ENCODE data around the gene H2AZ2. TPM values are rescaled to one million over a fixed set of nuclear protein-coding genes. Genes with fewer than 3 reads are reported as not detected.

The H2AZ2 gene
- total RNA-seq, 2 donors from 2014 or later, result 46.5 to 59.9 TPM

DNA sequence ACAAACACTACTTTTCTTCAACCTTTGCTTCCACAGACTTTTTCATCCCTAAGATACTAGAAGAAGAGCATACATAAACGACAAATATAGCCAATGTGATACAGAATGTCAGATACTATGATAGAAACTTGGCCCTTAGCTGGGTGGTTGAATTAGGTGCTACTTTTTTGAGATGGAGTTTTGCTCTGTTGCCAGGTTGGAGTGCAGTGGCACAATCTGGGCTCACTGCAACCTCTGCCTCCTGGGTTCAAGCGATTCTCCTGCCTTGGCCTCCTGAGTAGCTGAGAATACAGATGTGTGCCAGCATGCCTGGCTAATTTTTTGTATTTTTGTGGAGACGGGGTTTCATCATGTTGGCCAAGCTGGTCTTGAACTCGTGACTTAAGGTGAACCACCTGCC lies 47.9 kb downstream of the H2AZ2 start:
- H3K4me1 ChIP-seq, result peaks cover 19% of the 10 kb centered on the region
- no peak for ATAC-seq
- WGBS, 2 donors, result 75 to 82% methylated on average over 4 of the region's 4 CpGs
- no peak for DNase-seq
- H3K4me3 ChIP-seq, result no peak overlapping the region
- H3K9me3 ChIP-seq, result no peaks in the 10 kb centered on the region
- H3K27ac ChIP-seq, result no peak overlapping the region
- intact Hi-C loops (cut with DNase I), result no loop called here
- no peaks in the 10 kb centered on the region for H3K27me3 ChIP-seq
- H3K36me3 ChIP-seq (replicated peaks in 1 of 2; ENCODE audit: insufficient read depth in 1 of 2, low read depth in 2 of 2), result peaks cover 12 to 25% of the 10 kb centered on the region in 2 donors
- TF ChIP-seq, protein P1, sequence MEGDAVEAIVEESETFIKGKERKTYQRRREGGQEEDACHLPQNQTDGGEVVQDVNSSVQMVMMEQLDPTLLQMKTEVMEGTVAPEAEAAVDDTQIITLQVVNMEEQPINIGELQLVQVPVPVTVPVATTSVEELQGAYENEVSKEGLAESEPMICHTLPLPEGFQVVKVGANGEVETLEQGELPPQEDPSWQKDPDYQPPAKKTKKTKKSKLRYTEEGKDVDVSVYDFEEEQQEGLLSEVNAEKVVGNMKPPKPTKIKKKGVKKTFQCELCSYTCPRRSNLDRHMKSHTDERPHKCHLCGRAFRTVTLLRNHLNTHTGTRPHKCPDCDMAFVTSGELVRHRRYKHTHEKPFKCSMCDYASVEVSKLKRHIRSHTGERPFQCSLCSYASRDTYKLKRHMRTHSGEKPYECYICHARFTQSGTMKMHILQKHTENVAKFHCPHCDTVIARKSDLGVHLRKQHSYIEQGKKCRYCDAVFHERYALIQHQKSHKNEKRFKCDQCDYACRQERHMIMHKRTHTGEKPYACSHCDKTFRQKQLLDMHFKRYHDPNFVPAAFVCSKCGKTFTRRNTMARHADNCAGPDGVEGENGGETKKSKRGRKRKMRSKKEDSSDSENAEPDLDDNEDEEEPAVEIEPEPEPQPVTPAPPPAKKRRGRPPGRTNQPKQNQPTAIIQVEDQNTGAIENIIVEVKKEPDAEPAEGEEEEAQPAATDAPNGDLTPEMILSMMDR (IDR thresholded peaks at IDR 0.05), result no peak
- TF ChIP-seq POLR2A (IDR thresholded peaks at IDR 0.05), result no peak

DNA sequence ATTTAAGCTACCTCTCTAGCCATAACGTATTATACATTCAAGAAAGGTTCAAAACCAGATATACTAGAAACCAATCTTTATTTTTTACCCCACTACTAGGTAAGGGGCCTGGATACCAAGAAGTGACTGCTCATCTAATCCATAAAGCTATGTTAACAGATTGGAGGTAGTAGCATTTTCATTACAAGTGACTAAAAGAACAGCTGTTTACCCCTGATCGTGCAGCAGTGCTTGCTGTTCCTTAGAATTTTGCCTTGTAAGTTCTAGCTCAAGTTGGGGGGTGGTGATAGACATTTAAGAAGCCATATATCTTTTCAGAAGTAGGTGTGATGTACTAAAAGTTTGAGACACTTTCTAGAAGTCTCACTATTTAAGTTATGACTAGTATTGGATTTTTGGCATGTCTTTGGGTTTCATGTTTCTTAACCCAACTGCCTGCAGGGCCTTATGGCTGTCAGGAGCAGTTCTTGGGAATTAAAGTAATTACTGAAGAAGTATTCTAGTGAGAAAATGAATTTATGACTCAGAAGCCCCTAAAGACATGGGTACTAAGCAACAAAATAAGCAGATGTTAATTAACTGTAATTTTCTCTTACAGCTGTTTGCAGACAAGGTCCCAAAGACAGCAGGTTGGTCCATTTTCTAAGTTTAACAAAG lies 49.1 kb downstream of the H2AZ2 start:
- H3K9me3 ChIP-seq, result no peaks in the 10 kb centered on the region
- TF ChIP-seq, protein P1 (IDR thresholded peaks at IDR 0.05), result no peak
- no peak for TF ChIP-seq POLR2A (IDR thresholded peaks at IDR 0.05)
- no peak for ATAC-seq
- H3K4me3 ChIP-seq, result no peak overlapping the region
- intact Hi-C loops (cut with DNase I), result no loop called here
- no peaks in the 10 kb centered on the region for H3K27me3 ChIP-seq
- DNase-seq, result no peak
- H3K36me3 ChIP-seq (replicated peaks in 1 of 2; ENCODE audit: insufficient read depth in 1 of 2, low read depth in 2 of 2), result peaks cover 6 to 25% of the 10 kb centered on the region in 2 donors
- peak overlapping the region in 2 of 4 donors; percentile 100 for H3K27ac ChIP-seq
- H3K4me1 ChIP-seq, result peaks cover 19% of the 10 kb centered on the region
- WGBS, 2 donors, result 12 to 15% methylated on average over 2 of the region's 2 CpGs

DNA sequence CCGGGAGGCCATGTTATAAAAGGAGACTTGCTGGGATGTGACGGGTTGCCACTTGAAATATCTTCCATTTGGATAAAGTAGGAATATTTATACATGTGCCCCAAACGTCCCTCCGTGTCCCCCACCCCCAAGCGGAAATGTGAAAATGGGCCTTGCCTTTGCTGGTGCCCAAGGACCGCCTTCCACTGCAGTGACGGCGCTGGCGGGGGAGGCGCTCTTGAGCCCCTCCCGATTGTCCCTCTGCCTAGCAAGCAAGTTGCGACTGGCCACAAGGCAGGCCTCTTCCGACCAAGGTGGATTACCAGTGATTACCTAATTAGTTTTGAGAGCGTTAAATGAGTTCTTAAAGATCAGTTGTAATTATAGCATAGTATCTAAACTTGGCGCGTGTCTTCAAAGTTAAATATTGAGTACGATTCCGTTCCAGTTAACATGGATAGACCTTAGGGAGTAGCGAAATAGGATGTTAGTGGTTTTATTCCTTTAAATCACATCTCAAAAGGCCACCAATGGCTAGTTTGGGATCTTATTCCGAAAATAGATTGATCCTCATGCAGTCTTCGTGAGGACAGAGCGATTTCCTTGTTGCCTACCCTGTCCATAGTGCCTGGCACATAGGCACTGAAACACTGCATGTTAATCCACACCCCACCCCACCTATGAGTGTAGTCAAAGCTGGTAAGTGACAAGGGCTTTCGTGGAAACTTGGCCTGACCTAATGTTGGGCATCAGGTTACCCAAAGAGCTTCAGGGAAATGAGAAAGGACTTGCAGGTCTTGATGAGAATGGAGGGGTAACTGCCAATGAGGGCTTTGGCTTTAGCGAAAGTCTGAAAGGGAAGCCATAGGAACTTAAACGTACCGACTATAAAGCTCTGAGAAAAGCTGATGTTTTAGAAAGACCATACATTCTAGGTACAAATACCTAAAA lies 50.3 kb downstream of the H2AZ2 start:
- Histone ChIP-seq H3K27ac (peak overlapping the region; percentile 100), H3K27me3 (no peaks in the 10 kb centered on the region), H3K36me3 (replicated peaks in 1 of 2; ENCODE audit: insufficient read depth in 1 of 2, low read depth in 2 of 2) (peaks cover 6 to 20% of the 10 kb centered on the region in 2 donors), H3K4me1 (peaks cover 19% of the 10 kb centered on the region), H3K4me3 (peak overlapping the region; percentile 51 to 76), H3K9me3 (no peaks in the 10 kb centered on the region)
- peak; percentile 87 to 93 (median 89) for DNase-seq
- peak in 1 of 3 donors; percentile 49 for TF ChIP-seq POLR2A (IDR thresholded peaks at IDR 0.05)
- TF ChIP-seq, protein P1 (IDR thresholded peaks at IDR 0.05), result peak; percentile 13 to 39 (median 35)
- 3% methylated on average over 22 to 26 of the region's 26 CpGs for WGBS, 2 donors
- ATAC-seq, result peak; percentile 72
- intact Hi-C loops (cut with DNase I), result no loop called here

DNA sequence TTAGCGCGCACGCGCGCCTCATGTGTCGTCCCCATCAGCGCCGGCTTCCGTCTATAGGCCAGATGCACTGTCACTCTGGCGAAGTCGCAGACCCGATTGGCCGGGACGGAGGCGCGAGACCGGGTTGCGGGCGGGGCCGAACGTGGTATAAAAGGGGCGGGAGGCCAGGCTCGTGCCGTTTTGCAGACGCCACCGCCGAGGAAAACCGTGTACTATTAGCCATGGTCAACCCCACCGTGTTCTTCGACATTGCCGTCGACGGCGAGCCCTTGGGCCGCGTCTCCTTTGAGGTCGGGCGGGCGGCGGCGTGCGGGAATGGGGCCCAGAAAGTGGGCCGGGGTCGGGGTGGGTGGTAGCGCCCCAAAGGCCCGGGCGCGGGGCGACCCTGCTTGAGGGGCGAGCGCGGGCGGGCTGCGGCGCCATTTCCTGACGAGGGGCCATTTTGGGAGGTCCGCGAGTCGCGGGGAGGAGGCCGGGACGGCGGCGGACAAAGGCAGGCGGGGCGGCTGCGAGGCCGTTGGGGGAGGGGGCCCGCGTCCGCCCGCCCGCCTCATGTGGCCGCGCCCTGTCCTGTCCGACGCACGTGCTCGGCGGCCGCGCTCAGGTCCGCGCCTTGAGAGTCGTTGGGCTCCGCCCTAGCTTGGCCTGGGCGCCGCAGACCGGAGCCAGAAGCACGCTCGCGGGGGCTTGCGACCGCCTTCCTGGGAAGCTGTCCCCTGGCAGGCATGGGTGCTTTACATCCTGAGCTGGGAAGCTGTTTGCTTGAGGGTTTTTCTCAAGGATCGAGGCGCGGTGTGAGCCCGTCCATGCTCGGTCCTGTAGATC lies 51.2 kb downstream of the H2AZ2 start, which contains the start of gene PPIA:
TSS of gene PPIA (plus strand) at position 178 of the 825 bp plus-strand sequence. CDS start at position 222, 44 bp downstream.
- Histone ChIP-seq H3K27ac (peak within 1 kb of the TSS; percentile 100), H3K4me3 (peak within 1 kb of the TSS; percentile 51 to 76), H3K36me3 (replicated peaks in 1 of 2; ENCODE audit: insufficient read depth in 1 of 2, low read depth in 2 of 2) (peaks cover 6 to 14% of the 10 kb centered on the region in 2 donors), H3K4me1 (peaks cover 19% of the 10 kb centered on the region), H3K9me3 (no peaks in the 10 kb centered on the region), H3K27me3 (no peaks in the 10 kb centered on the region)
- intact Hi-C loops (cut with DNase I), result no loop called here
- ATAC-seq, result peak; percentile 93
- 0% methylated on average over 17 to 94 of the region's 99 CpGs for WGBS, 2 donors
- peak; percentile 99 for DNase-seq
- peak; percentile 94 to 97 (median 96) for TF ChIP-seq POLR2A (IDR thresholded peaks at IDR 0.05)
- TF ChIP-seq, protein P1 (IDR thresholded peaks at IDR 0.05), result peak in 1 of 7 experiments; percentile 5

Measured in body of pancreas (tissue), 4 donors.